ENCODE results near the gene TMEM121. TPM values are rescaled to one million over a fixed set of nuclear protein-coding genes. Genes with fewer than 3 reads are reported as not detected.

TMEM121 gene
- total and polyA plus RNA-seq, 10 of the 15 experiments (the other 5 are each of a cell fraction or from before 2014, with no cell fraction given), result 0.04 to 4.9 (median 1.2) TPM; not detected in 2

GRCh38 chr14:105487449-105487985, 38.9 kb upstream of the TMEM121 start (continued):
- no peak for TF ChIP-seq E2F8 (IDR thresholded peaks at IDR 0.05; ENCODE audit: low read depth, partially characterized antibody)
- no peak; a peak in 1 of 4 replicates for TF ChIP-seq IKZF2 (IDR thresholded peaks at IDR 0.05)
- TF ChIP-seq, protein P1, sequence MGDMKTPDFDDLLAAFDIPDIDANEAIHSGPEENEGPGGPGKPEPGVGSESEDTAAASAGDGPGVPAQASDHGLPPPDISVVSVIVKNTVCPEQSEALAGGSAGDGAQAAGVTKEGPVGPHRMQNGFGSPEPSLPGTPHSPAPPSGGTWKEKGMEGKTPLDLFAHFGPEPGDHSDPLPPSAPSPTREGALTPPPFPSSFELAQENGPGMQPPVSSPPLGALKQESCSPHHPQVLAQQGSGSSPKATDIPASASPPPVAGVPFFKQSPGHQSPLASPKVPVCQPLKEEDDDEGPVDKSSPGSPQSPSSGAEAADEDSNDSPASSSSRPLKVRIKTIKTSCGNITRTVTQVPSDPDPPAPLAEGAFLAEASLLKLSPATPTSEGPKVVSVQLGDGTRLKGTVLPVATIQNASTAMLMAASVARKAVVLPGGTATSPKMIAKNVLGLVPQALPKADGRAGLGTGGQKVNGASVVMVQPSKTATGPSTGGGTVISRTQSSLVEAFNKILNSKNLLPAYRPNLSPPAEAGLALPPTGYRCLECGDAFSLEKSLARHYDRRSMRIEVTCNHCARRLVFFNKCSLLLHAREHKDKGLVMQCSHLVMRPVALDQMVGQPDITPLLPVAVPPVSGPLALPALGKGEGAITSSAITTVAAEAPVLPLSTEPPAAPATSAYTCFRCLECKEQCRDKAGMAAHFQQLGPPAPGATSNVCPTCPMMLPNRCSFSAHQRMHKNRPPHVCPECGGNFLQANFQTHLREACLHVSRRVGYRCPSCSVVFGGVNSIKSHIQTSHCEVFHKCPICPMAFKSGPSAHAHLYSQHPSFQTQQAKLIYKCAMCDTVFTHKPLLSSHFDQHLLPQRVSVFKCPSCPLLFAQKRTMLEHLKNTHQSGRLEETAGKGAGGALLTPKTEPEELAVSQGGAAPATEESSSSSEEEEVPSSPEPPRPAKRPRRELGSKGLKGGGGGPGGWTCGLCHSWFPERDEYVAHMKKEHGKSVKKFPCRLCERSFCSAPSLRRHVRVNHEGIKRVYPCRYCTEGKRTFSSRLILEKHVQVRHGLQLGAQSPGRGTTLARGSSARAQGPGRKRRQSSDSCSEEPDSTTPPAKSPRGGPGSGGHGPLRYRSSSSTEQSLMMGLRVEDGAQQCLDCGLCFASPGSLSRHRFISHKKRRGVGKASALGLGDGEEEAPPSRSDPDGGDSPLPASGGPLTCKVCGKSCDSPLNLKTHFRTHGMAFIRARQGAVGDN (IDR thresholded peaks at IDR 0.05), result 0 out of 2 replicates have a peak, but pooled peaks have one; percentile 23
- TF ChIP-seq PBX3 (IDR thresholded peaks at IDR 0.05; ENCODE audit: insufficient replicate concordance, low read depth, low read length), result no peak
- TF ChIP-seq EP300 (IDR thresholded peaks at IDR 0.05; ENCODE audit: borderline replicate concordance in 1 of 2, control insufficient read depth in 1 of 2, low read depth in 2 of 2, low read length in 2 of 2), result no peak
- no peak for TF ChIP-seq TCF7 (IDR thresholded peaks at IDR 0.05; ENCODE audit: borderline replicate concordance)
- no peak for TF ChIP-seq BCLAF1 (IDR thresholded peaks at IDR 0.05)
- TF ChIP-seq MTA3 (IDR thresholded peaks at IDR 0.05; ENCODE audit: borderline replicate concordance, low read length), result no peak
- TF ChIP-seq, protein P2, sequence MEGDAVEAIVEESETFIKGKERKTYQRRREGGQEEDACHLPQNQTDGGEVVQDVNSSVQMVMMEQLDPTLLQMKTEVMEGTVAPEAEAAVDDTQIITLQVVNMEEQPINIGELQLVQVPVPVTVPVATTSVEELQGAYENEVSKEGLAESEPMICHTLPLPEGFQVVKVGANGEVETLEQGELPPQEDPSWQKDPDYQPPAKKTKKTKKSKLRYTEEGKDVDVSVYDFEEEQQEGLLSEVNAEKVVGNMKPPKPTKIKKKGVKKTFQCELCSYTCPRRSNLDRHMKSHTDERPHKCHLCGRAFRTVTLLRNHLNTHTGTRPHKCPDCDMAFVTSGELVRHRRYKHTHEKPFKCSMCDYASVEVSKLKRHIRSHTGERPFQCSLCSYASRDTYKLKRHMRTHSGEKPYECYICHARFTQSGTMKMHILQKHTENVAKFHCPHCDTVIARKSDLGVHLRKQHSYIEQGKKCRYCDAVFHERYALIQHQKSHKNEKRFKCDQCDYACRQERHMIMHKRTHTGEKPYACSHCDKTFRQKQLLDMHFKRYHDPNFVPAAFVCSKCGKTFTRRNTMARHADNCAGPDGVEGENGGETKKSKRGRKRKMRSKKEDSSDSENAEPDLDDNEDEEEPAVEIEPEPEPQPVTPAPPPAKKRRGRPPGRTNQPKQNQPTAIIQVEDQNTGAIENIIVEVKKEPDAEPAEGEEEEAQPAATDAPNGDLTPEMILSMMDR (IDR thresholded peaks at IDR 0.05 in 2 of 3, conservative IDR thresholded peaks at IDR 0.05 in 1 of 3; ENCODE audit: control insufficient read depth in 2 of 3, extremely low read depth in 1 of 3, insufficient read depth in 1 of 3, low read depth in 3 of 3, low read length in 3 of 3), result no peak
- no peak for TF ChIP-seq PAX8 (IDR thresholded peaks at IDR 0.05)
- peak; percentile 78 for TF ChIP-seq IKZF1 (conservative IDR thresholded peaks at IDR 0.05)
- TF ChIP-seq RB1 (IDR thresholded peaks at IDR 0.05; ENCODE audit: borderline replicate concordance), result no peak
- TF ChIP-seq GATAD2B (conservative IDR thresholded peaks at IDR 0.05; ENCODE audit: low read depth), result peak; percentile 64
- no peak for TF ChIP-seq ZNF274 (IDR thresholded peaks at IDR 0.05; ENCODE audit: insufficient read depth, insufficient read length)
- peak; percentile 81 for TF ChIP-seq NR2C1 (IDR thresholded peaks at IDR 0.05)
- no peak for TF ChIP-seq ESRRA (IDR thresholded peaks at IDR 0.05; ENCODE audit: low read length)

All from GM12878 (cell line).